Dedifferentiated amniotic fluid mesenchymal stem cell (primary cell): ENCODE results near the gene RHOBTB1.

Source experiments
- DNase-seq: peaks from one replicate; pipeline ENCODE4 v3.0.0-alpha.2; 2016; ENCODE audit errors: extremely low spot score

The RHOBTB1 gene

GRCh38 chr10:60942134-60942787 is 1.7 kb downstream of the RHOBTB1 start:
- DNase-seq, result no peak

- DNase-seq, result no peak
These were observed 3.5 kb downstream of the RHOBTB1 start for GRCh38 chr10:60940446-60940845.

DNA sequence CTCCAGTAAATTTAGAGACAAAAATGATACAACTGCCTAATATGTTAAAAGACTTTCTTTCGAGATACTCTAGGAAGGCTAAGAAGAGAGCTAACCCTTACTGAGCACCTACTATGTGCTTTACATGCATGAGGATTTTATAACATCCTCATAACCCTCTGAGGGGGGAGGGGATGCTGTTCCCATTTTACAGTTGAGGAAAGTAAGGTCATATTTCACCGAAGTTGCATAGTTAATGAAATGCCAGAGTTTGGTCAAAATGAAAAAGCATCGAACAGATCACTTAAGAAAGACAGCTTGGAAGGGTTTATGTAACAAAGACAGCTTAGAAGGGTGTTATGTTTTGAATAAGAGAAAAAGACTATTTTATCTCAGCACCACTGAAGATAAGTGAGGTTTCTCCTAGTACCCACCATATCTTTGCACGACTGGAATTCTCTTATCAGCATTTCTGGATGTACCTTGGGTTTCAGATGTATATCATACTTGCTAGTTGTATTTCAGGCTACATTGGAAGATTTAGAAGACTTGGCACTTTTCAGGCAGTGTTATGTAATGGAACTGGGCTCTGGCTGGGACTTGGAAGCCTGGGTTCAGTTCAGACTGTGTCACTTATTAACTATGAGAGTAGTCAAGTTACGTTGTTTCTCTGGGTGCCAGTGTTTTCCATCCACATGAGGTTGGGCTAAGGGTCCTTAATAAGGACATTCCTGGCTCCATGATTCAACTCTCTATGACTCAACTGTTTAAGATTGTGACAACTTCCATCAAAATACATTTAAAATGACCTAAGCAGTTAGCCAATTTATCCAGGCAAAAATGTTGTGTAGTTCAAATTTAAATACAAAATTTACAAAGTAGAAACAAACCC is 6.0 kb downstream of the RHOBTB1 start:
- DNase-seq, result peak; percentile 57

- no peak for DNase-seq
These were observed 7.0 kb downstream of the RHOBTB1 start for GRCh38 chr10:60937022-60937421.

- no peak for DNase-seq
These were observed 9.5 kb downstream of the RHOBTB1 start for GRCh38 chr10:60934215-60935175.

- DNase-seq, result no peak
These were observed 11.2 kb downstream of the RHOBTB1 start for GRCh38 chr10:60932756-60933155.

DNA sequence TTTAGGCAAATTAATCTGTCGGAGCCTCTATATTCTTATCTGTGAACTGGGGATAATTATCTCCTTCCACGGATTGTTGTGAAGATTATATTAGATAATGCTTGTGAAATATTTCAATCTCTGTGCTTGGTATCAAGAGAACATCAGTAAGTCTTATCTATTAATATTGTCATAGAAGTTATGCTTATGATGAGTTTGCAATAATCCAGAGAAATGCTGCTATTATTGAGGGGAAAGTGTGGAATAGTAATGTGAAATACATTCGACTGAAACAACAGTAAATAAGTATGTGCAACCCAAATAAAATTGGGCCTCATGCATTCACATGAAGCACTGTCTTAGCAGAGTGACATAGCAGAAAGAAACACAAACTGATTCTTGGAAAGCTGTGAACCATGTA is 13.7 kb downstream of the RHOBTB1 start:
- no peak for DNase-seq

- DNase-seq, result no peak
These were observed 22.4 kb downstream of the RHOBTB1 start for GRCh38 chr10:60921633-60922032.

DNA sequence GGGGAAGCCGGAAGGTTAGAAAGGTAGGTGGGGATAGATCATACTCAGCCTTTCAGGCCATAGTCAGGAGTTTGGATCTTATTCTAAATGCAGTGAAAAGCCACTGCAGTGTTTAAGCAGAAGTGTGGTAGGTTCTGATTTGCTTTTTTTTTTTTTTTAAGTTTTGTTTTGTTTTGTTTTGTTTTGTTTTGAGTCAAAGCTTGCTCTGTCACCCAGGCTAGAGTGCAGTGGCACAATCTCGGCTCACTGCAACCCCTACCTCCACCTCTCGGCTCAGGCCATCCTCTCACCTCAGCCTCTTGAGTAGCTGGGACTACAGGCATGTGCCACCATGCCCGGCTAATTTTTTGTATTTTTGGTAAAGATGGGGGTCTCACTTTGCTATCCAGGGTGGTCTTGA is 23.5 kb downstream of the RHOBTB1 start:
- no peak for DNase-seq

- no peak for DNase-seq
These were observed 24.4 kb downstream of the RHOBTB1 start for GRCh38 chr10:60919551-60919950.

DNA sequence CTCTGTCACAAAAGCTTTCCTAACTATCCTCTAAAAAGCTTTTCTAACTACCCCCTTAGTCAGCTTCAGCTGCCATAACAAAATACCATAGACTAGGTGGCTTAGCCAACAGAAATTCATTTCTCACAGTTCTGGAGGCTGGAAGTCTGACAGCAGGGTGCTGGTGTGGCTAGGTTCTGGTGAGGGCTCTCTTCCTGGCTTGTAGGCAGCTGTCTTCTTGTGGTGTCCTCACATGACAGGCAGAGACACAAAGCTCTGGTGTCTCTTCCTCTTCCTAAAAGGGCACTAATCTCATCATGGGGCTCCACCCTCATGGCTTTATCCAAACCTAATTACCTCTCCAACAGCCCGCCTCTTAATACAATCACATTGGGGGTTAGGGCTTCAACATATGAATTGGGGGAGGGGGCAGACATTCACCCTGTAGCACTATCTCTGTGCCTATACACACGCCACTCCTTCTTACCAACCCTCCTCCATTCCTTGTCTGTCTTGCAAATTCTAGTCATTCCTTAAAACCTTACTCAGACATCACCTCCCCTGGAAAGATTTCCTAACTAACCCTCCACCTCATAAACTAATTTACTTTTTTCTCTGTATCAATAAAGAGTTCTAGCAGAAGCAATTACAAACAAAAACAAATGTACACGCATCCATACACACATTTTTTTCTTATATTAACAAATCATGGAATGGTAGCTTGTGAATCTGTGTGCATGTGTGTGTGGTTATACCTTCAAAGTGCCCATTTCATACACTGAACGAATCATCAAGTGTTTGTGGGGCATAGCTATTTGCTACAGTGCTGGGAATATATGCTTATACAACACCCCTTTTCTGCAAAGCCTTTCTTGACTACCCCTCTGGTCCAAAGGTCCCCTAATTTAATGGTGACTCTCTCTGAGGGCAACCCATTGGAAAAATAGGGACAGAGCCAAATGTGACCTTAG is 26.4 kb downstream of the RHOBTB1 start:
- no peak for DNase-seq

- DNase-seq, result no peak
These were observed 28.0 kb downstream of the RHOBTB1 start for GRCh38 chr10:60916025-60916424.

DNA sequence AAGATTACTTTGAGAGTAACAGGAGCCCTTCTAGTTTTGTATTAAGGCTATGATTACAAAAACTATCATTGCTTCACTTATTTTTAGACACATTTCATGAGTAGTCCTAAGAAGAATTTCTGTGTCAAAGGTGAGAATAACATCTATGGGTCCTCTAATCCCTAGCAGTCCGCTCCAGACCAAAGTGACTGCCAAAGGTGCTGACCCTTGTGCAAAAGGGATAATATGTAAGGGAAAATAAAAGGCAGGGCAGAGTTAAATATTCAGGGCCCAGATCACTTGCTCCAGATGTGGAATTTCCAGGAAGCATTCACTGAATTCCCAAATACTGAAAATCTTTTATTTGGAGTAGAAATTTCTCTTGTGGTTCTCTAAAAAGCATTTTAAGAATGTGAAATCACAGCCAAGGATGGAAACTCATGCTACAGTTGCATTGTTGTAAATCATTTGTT is 29.3 kb downstream of the RHOBTB1 start:
- peak; percentile 83 for DNase-seq

- DNase-seq, result no peak
These were observed 30.3 kb downstream of the RHOBTB1 start for GRCh38 chr10:60913657-60914056.

DNA sequence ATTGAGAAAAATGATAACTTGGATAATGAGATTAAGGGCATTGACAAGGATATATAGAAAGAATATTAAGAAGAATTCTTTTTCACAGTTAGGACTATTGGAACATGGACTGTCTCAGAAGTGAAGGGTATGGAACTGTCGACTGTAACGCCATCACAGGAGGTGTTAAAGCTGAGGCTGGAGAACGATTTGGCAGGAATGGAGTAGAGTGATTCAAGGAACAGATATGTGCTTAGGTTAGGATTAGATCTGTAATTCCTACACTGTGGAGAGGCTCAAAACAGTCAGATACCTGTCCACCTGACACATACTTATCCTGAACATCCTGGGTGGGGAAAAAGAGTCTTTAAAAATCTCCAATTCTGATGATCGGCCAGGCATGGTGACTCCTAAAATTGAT is 30.9 kb downstream of the RHOBTB1 start:
- DNase-seq, result no peak

GRCh38 chr10:60911715-60912114 is 32.3 kb downstream of the RHOBTB1 start:
- no peak for DNase-seq

DNA sequence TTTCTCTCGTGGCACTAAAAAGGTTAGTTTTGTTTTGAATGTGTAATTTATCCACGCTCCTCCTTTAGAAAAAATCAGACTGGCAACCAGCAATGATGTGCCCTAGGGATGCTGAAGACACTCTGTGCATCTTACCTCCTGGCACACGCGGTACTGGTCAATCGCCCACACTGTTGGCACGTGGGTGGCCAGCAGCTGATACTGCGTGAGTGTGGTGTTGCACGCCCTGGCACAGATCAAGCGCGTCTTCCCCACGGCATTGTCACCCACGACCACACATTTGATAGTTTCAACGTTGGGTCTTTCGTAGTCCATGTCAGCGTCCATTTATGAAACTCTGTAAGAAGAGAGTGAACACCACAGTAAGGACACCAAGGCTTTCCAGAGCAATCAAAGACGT is 32.8 kb downstream of the RHOBTB1 start:
- no peak for DNase-seq

DNA sequence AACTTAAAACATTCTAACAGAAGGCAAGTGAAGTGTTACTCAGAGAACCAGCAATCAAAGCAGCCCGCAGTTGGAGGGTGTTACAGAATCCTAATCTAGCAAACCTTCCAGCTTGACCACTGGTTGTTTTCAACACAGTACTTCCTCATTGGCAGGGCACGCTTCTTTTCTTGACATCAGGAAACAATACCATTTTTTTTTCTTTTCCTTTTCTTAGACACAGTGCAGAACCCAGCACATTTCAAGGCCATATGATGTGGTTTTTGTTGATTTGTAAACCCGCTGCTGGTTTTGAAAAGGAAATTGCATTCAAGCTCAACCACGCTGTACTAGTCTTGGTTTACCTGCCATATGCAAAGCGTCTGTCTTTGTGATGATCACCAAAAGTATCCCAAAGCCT is 33.4 kb downstream of the RHOBTB1 start:
- DNase-seq, result no peak

DNA sequence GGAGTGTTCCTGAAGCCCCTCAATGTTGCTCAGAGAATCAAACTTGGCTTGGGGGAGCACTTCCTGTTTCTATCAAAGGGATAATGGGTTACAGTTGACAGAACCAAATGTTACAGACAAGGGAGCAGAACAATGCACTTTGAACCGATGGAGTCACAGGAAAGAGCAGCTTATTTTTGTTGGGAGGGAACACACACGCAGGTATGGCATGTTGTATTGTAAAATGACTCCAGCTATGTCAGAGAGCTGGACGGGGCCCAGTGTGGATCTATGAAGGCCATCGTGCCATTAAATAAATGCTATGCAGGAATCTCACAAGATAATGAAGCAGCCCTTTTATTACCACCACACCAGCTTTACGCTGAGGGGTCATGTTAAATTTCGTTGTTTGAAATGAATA is 35.1 kb downstream of the RHOBTB1 start:
- no peak for DNase-seq

DNA sequence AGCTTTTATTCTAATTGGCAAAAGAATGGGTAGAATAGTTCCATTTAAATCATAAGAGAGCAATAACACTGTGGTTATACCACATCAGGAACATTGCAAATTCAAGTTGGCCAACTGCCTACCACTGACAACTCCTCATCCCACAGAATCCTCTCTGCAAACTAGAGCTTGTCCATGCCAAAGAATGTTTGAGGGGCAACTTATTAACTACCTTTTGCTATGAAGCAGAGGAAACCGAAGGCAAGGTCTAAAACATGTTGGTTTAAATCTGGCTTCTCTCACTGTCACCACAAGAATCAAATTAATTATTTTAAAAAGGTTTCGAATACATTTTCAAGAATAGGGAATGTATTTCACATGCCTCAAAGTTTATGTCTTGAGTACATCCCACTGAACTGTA is 36.0 kb downstream of the RHOBTB1 start:
- DNase-seq, result no peak

DNA sequence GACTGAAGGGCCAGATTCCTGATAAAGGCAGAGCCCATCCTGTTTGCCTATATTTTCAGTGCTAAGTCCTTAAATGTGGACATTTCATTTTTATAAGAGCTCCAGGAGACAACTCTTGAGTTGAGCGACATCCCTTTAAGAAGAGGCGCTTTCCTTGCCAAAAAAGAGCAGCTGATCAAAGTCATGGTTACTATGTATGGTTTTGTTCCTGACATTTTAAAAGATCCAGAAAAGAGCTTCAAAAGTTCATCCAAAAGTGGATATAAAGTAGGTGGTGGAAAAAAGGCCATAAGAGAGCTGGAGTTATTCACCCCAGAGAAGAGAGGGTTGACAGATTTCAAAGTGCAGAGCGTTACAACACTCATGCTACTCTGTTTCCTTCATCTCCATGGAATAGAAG is 36.7 kb downstream of the RHOBTB1 start:
- DNase-seq, result no peak
